IMR-90 (cell line): Measurements from ENCODE around the gene PCDHGA2.

Source experiments
- BHLHE40 ChIP-seq: fragments of 150-350 bp; IDR thresholded peaks from 2 replicates; pipeline ENCODE4 v1.6.1; 2016; ENCODE audit warnings: mild to moderate bottlenecking, low read depth, low read length
- CEBPB ChIP-seq: IDR thresholded peaks from 2 replicates; pipeline ENCODE4 v1.6.1; 2012; ENCODE audit warnings: low read depth, low read length, improper control_type of control experiment
- CTCF ChIP-seq: conservative IDR thresholded peaks from 2 replicates; pipeline ENCODE4 v1.5.1; 2012; ENCODE audit warnings: mild to moderate bottlenecking, low read depth, low read length, improper control_type of control experiment
- ELK1 ChIP-seq: fragments of 150-350 bp; IDR thresholded peaks from 2 replicates; pipeline ENCODE4 v1.6.1; 2016; ENCODE audit warnings: low read depth, mild to moderate bottlenecking, low read length, moderate library complexity, borderline replicate concordance
- FOS ChIP-seq: fragments of 150-350 bp; IDR thresholded peaks from 2 replicates; pipeline ENCODE4 v1.6.1; 2016; ENCODE audit warnings: low read depth, low read length
- MAFK ChIP-seq: IDR thresholded peaks from 2 replicates; pipeline ENCODE4 v1.6.1; 2012; ENCODE audit warnings: low read depth, low read length, improper control_type of control experiment
- MAZ ChIP-seq: IDR thresholded peaks from 2 replicates; pipeline ENCODE4 v1.6.1; 2012; ENCODE audit warnings: low read depth, mild to moderate bottlenecking, low read length, improper control_type of control experiment, moderate library complexity, borderline replicate concordance
- MXI1 ChIP-seq: IDR thresholded peaks from 2 replicates; pipeline ENCODE4 v1.6.1; 2012; ENCODE audit warnings: low read depth, mild to moderate bottlenecking, low read length, moderate library complexity, borderline replicate concordance
- POLR2A ChIP-seq: IDR thresholded peaks from 2 replicates; pipeline ENCODE4 v1.6.1; 2012; ENCODE audit warnings: mild to moderate bottlenecking, low read depth, low read length
- RAD21 ChIP-seq: IDR thresholded peaks from 2 replicates; pipeline ENCODE4 v1.6.1; 2012; ENCODE audit warnings: low read length, improper control_type of control experiment
- RCOR1 ChIP-seq: IDR thresholded peaks from 2 replicates; pipeline ENCODE4 v1.6.1; 2012; ENCODE audit warnings: mild to moderate bottlenecking, low read length, improper control_type of control experiment; ENCODE audit not compliant: insufficient replicate concordance
- SMC3 ChIP-seq: fragments of 150-350 bp; IDR thresholded peaks from 2 replicates; pipeline ENCODE4 v1.6.1; 2016; ENCODE audit warnings: low read depth, mild to moderate bottlenecking, antibody characterized with exemption, low read length, moderate library complexity
- USF2 ChIP-seq: fragments of 150-350 bp; IDR thresholded peaks from 2 replicates; pipeline ENCODE4 v1.6.1; 2017; ENCODE audit warnings: mild to moderate bottlenecking, antibody characterized with exemption, low read length, low read depth

- TF ChIP-seq POLR2A (no peak), FOS (no peak), CTCF (no peak), RAD21 (no peak), MXI1 (no peak), USF2 (no peak), MAFK (no peak), ELK1 (no peak), CEBPB (no peak), RCOR1 (no peak), SMC3 (no peak), BHLHE40 (no peak), MAZ (no peak)
Measured at GRCh38 chr5:141306630-141307029, 31.9 kb upstream of the PCDHGA2 start.
